Stimulated activated CD4-positive, alpha-beta T cell treated with anti-CD3 and anti-CD28 coated beads, Interleukin-1b, Interleukin-23, amount 100 ng/mL, for 48 hours (primary cell): Measurements from ENCODE around the gene TGFB1.
"Not testable (repeated sequence)": the region's sequence is repeated elsewhere in the genome, so short reads cannot be mapped to it uniquely, and the experiment has no call there.

Experiments used
- DNase-seq: peaks from one replicate; pipeline ENCODE4 v3.0.0-alpha.2; 2020

The TGFB1 gene

DNA sequence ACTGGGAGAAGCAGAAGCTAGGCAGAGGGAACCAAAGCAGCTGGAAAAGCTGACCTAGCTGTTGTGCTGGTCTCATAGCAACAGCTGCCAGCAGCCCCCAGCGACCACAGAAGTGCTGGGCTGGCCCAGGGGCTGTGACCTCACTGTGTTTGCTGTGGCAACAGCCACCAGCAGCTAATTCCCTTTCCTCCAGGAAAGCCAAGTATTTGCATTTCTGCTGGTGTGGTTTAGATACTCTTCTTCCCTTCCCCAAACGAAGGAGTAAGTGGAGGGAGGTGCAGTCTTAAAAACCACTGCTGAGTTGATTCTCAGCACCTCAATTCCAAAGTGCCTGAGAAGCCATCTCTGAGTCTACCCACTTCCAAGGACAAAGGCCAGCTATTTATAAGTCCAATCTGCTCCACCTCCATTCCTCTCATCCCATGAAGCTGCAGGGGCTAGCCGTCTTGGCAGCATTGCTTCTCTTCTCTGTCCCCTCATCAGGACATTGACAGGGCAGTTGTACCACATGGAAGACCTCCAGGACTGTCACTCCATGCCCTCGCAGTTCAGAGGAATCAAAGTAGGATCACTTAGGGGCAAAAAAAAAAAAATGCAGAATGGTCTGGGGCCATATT lies 55.3 kb downstream of the TGFB1 start:
- DNase-seq, result no peak

DNA sequence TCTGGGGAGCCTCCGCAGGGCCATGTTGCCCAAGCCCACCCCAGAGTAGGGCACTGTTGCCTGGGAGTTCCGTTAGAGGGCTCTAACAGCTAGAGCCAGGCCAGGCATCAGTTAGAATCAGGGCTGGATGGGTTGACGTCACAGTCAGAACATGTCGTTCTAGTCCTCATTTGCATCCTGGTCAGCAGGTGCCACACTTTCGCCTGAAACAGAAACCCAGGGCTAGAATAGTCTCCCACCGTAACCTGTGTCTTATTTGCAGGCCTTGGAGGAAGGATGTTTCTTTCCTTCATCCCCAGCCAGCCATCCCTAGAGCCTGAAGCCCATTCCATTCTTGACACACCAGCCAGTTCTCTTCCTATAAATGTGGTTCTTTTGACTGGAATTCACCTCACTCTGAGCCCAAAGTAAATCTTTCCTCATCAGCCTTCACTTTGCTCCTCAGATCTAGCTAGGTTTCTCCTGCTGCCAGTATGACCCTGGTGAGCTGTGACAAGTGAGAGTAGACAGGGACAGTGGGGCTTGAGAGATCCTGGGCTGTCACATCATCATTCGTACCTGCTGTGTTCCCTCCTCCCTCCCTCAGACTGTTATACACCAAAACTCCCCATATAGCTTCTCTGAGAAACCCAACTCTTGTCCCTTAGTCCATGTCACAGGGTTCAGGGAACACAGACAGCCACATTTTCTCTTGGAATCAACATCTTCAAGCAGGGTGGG lies 55.9 kb downstream of the TGFB1 start:
- no peak for DNase-seq

DNA sequence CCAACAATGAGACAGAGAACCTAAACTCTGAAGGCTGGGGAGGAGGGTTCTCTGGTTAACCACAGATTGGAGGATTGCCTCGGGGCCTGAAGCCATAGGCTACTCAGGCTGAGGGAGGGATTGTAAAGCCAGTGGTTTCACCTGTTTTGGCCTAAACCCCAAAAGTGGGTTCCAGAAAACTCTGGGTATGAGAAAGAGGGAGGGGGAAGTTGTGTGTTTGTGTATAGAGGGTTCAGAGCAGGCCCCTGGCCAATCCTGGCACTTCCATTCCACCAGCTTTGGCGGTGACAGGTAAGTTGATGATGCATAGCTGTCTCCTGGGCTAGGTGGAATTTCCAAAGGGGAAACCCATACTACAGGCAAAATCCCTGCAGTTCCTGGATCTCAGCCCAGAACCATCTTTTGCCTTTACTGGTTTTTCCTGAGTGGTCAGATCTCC lies 57.3 kb downstream of the TGFB1 start:
- DNase-seq, result no peak

DNA sequence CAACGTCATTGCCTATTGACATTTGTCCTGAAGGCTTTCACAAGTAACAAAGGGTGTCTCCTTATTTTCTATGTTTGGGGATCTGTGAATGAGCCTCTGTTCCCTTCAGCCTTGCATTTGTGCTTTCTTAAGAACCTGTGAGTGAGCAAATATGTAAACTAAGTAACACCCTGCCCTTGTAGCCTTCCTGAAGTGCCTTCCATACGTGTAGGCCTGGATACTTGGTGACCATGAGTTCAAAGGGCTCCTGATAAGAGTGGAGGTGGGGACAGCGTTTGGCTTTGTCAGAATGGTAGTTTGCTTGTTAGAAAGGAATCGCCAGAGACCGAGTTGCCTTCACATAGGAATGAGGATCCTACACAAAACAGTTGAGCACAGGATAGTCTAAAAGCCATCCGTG lies 58.2 kb downstream of the TGFB1 start:
- DNase-seq, result no peak

DNA sequence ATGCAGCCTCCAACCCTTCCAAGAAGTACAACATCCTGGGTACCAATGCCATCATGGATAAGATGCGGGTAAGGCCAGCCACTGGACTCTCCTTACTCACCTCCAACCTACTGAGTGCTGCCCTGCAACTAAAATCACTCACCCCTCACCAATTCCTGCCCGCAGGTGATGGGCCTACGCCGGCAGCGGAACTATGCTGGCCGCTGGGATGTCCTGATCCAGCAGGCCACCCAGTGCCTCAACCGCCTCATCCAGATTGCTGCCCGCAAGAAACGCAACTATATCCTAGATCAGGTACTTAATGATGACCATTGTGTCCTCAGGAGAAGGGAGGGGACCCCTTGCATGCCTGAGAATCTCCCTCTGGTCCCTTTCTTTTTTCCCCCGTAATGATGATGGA lies 59.3 kb downstream of the TGFB1 start:
- DNase-seq, result no peak

DNA sequence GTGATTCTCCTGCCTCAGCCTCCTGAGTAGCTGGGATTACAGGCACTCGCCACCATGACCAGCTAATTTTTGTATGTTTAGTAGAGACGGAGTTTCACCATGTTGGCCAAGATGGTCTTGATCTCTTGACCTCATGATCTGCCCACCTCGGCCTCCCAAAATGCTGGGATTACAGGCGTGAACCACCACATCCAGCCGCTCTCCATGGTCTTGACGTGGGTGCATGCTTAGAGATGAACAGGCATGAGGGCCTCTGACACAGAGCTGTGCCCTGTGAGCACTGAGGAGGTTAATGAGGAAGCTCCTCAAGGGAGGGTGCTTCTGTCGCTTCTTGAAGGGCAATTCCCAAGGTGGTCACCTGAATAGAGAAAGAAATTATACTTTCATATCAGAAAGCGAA lies 63.9 kb downstream of the TGFB1 start:
- DNase-seq, result not testable (repeated sequence)

DNA sequence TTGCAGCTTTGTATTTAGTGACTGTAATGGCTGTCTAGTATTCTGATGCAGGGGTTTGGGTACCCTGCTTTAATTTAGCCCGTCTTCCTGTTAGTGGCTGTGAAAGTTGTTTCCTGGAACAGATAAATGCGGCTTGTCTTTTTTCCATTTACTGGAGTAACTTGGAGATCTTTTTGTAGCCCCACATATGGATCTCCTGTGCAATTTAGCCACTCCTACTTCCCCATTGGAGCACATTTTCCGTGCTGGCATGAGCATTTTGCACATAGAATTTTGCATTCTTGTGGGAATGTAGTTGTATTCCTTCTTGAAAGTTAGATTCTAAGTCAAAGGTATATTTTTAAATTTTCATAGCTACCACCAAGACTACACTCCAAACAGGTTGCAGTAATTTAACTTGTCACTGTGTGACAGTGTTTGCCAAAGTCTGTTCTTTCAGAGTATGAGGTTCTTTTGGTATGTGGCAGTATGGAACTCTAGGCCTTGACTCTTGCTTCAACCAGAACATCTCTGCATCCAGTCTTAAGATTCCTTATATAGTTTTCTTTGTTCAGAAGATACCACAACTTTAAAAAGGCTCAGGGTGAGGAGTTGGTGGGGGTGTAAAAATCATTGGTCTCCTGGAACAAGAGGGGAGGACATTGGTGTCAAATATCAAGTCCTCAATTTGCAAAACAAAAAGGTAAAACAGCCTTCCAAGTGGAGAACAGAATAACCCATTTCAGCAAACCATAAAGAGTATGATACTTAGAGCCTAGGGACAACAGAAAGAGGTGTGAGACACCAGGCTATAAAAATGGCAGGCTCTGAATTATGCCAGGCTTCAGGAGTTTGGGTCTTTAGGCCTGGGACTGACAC lies 64.8 kb downstream of the TGFB1 start:
- DNase-seq, result no peak
